ENCODE measurements around the gene HDAC4.

HDAC4 gene

DNA sequence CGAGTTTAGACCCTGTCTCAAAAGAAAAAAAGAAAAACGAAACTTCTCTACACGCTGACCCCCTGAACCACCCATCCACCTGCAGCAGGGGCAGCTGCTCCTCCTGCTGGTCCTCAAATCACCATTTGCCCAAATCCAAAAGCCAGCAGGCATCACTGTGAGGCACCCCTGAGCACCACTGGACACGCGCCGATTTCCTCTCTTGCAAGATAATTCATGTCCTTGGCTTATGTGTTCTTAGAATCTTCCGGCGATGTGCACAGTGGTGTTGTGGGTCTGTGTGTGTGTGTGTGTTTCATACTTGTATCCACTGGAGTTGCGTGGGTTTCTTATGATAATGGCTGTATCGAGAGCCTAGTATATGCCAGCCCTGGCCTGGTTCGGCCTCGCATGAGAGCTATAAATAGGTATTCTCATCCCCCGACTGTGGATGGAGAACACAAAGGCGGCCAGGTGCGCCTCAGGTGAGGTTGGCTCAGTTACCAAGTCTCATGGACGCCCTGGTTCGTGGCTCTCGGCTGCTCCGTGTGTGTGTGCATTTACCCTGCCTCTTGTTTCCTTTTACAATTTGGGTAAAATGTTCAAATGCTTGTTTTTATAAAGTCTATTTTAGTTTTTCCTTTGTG lies 235.5 kb downstream of the HDAC4 start:
- Histone ChIP-seq H3K4me1 (ENCODE audit: control insufficient read depth, insufficient read depth, low read length) (no peaks in the 10 kb centered on the region), H3K27ac (ENCODE audit: insufficient read depth, low read depth, low read length, poor library complexity, severe bottlenecking) (no peak overlapping the region), H3K27me3 (ENCODE audit: control insufficient read depth, insufficient read depth, low read length, poor library complexity, severe bottlenecking) (no peaks in the 10 kb centered on the region), H3K9me3 (ENCODE audit: control insufficient read depth, low read length) (no peaks in the 10 kb centered on the region), H3K4me3 (ENCODE audit: insufficient read depth, low read depth, low read length) (no peak overlapping the region), H3K36me3 (ENCODE audit: control insufficient read depth, insufficient read depth, low read length) (no peaks in the 10 kb centered on the region)
- WGBS, 2 experiments, result 94 to 96% methylated on average over 19 of the region's 19 CpGs

DNA sequence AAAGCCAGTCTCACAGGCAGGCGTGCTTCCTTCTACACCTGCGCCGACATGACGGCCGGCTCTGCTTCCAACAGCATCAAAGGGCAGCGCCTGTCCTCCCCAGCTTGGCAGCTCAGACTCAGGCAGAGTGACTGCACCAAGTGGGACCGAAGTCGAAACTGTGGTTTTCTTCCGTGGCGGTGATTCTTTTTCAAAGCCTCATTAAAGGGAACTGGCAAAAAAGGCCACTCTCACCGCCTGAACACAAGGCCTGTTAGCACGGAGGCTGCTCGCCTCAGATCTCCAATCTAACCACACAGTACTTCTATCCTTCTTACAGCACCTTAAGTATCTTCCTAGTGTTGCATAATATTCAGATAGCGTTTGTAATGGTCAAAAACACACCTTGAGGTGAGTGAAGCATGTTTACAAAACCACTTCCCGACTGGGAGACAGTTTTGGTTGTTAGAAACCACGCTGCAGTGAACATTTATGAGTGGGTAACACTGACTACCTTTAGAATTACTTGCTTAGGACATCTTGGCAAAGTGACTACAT lies 236.4 kb downstream of the HDAC4 start:
- Histone ChIP-seq H3K4me1 (ENCODE audit: control insufficient read depth, insufficient read depth, low read length) (no peaks in the 10 kb centered on the region), H3K36me3 (ENCODE audit: control insufficient read depth, insufficient read depth, low read length) (no peaks in the 10 kb centered on the region), H3K4me3 (ENCODE audit: insufficient read depth, low read depth, low read length) (no peak overlapping the region), H3K9me3 (ENCODE audit: control insufficient read depth, low read length) (no peaks in the 10 kb centered on the region), H3K27me3 (ENCODE audit: control insufficient read depth, insufficient read depth, low read length, poor library complexity, severe bottlenecking) (no peaks in the 10 kb centered on the region), H3K27ac (ENCODE audit: insufficient read depth, low read depth, low read length, poor library complexity, severe bottlenecking) (no peak overlapping the region)
- 95% methylated on average over 16 of the region's 16 CpGs for WGBS, 2 experiments

DNA sequence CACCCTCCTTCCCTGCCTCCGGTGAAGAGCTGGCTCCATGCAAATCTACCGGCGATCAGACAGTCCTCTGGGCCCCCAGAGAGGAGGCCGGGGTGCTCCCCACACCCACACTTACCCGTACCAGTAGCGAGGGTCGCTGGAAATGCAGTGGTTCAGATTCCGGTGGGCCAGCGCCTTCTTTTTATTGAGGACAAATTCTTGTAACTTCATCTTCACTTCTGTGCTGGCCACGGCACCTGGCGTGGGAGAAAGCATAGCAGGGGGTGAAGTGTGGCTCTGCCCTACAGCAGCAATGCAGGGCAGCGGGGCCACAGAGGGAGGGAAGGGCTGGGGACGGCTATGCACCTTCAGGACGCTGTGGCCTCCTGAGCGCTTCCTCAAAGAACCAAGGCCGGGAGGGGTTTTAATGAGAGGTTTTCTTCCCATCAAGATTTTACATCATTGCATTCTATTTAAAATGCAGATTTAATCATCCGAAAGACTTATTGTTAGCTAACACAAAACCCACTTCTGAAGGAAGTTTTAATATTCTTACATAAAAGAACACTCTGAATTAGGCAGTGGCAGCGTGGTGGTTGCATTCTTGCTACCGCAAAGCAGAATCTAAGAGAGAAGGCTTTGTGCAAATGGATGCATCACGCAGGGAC lies 237.0 kb downstream of the HDAC4 start:
- no peak overlapping the region for H3K4me3 ChIP-seq (ENCODE audit: insufficient read depth, low read depth, low read length)
- WGBS, 2 experiments, result 90 to 91% methylated on average over 20 of the region's 20 CpGs
- H3K27ac ChIP-seq (ENCODE audit: insufficient read depth, low read depth, low read length, poor library complexity, severe bottlenecking), result no peak overlapping the region
- no peaks in the 10 kb centered on the region for H3K27me3 ChIP-seq (ENCODE audit: control insufficient read depth, insufficient read depth, low read length, poor library complexity, severe bottlenecking)
- no peaks in the 10 kb centered on the region for H3K4me1 ChIP-seq (ENCODE audit: control insufficient read depth, insufficient read depth, low read length)
- no peaks in the 10 kb centered on the region for H3K9me3 ChIP-seq (ENCODE audit: control insufficient read depth, low read length)
- H3K36me3 ChIP-seq (ENCODE audit: control insufficient read depth, insufficient read depth, low read length), result no peaks in the 10 kb centered on the region

DNA sequence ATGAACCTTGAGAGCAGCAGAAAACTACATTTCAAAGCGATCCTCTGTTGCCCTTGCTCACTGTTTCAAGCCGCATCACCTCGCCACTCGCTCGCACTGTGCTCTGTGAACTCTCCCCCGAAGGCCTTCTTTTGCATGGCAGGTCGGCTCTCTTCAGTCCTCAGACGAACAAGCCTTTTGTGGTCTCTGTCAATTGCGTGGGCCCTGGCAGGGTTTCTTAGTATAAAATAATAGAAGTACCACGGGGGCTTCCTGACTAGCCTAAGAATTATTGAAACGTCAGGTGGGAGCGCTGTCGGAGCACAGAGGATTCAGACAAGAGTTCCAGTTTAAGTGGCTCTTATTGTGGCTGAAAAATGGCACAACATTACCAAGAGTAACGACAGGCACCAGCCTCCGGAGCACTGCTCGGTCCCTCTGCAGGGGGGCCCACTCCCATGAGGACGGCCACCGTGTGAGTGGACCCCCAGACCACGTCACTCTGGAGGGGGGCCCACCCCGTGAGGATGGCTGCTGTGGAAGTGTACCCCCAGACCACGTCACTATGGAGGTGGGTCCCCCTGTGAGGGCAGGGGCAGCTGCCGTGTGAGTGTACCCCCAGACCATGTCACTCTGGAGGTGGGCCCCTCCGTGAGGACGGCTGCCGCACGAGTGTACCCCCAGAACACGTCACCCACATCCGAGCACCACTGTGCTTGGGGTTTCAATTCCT lies 237.7 kb downstream of the HDAC4 start:
- Histone ChIP-seq H3K27ac (ENCODE audit: insufficient read depth, low read depth, low read length, poor library complexity, severe bottlenecking) (no peak overlapping the region), H3K9me3 (ENCODE audit: control insufficient read depth, low read length) (no peaks in the 10 kb centered on the region), H3K4me3 (ENCODE audit: insufficient read depth, low read depth, low read length) (no peak overlapping the region), H3K27me3 (ENCODE audit: control insufficient read depth, insufficient read depth, low read length, poor library complexity, severe bottlenecking) (no peaks in the 10 kb centered on the region), H3K4me1 (ENCODE audit: control insufficient read depth, insufficient read depth, low read length) (no peaks in the 10 kb centered on the region), H3K36me3 (ENCODE audit: control insufficient read depth, insufficient read depth, low read length) (no peaks in the 10 kb centered on the region)
- 94% methylated on average over 28 of the region's 28 CpGs for WGBS, 2 experiments

DNA sequence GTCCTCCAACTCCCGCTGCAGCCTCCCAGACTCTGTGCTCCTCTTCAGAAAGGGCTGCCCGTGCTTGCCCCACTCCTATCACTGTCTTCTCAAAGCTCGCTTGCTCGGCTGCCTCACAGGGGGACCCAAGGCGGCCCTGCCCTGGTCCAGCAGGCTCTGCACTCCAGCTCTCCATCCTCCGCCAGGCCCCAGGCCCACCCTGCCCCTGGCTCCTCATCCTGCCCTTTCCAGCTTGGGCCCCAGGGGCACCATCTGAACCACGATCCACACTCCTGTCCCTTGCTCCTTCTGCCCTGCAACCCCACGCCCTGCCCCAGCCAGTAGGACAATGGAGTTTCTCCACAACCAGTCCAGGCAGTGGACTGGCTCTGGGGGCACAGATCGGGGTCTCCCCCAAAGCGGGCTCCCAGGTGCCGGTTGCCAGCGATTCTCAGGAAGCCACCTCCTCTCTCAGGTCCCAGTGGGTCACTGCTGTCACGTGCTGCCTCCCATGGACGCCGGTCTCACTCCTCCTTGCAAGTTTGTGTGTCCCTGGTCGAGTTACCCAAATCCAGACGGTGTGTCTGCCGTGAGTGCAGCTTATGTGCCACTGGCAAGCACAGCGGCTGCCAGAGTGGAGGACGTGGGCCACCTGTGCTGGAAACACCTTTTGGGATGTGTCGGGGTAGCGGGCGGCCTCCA lies 238.5 kb downstream of the HDAC4 start:
- H3K9me3 ChIP-seq (ENCODE audit: control insufficient read depth, low read length), result no peaks in the 10 kb centered on the region
- H3K4me1 ChIP-seq (ENCODE audit: control insufficient read depth, insufficient read depth, low read length), result no peaks in the 10 kb centered on the region
- WGBS, 2 experiments, result 93 to 95% methylated on average over 23 of the region's 23 CpGs
- no peak overlapping the region for H3K4me3 ChIP-seq (ENCODE audit: insufficient read depth, low read depth, low read length)
- H3K36me3 ChIP-seq (ENCODE audit: control insufficient read depth, insufficient read depth, low read length), result no peaks in the 10 kb centered on the region
- no peak overlapping the region for H3K27ac ChIP-seq (ENCODE audit: insufficient read depth, low read depth, low read length, poor library complexity, severe bottlenecking)
- no peaks in the 10 kb centered on the region for H3K27me3 ChIP-seq (ENCODE audit: control insufficient read depth, insufficient read depth, low read length, poor library complexity, severe bottlenecking)

DNA sequence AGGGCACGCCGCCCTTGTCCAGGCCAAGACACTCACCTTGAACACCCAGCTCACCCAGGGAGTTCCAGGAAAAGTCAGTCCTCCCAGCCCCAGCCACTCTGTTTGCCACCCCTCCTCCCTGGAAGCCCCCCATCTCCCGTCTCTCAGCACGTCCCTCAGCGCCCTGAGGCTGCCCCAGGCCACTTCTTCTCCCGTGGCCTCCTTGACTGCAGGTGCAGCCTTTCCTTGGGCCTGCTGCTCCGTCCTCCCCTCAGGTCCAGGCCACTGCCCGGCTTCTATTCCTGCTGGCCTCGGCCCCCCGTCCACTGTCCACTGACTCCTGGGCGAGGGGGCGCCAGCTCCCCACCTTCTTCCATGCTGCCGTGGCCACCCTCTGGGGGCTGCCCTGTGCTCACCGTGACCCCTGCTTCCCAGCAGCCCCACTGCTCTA lies 239.1 kb downstream of the HDAC4 start:
- Histone ChIP-seq H3K27ac (ENCODE audit: insufficient read depth, low read depth, low read length, poor library complexity, severe bottlenecking) (no peak overlapping the region), H3K36me3 (ENCODE audit: control insufficient read depth, insufficient read depth, low read length) (no peaks in the 10 kb centered on the region), H3K4me3 (ENCODE audit: insufficient read depth, low read depth, low read length) (no peak overlapping the region), H3K4me1 (ENCODE audit: control insufficient read depth, insufficient read depth, low read length) (no peaks in the 10 kb centered on the region), H3K9me3 (ENCODE audit: control insufficient read depth, low read length) (no peaks in the 10 kb centered on the region), H3K27me3 (ENCODE audit: control insufficient read depth, insufficient read depth, low read length, poor library complexity, severe bottlenecking) (no peaks in the 10 kb centered on the region)
- WGBS, 2 experiments, result 88 to 89% methylated on average over 14 of the region's 14 CpGs

DNA sequence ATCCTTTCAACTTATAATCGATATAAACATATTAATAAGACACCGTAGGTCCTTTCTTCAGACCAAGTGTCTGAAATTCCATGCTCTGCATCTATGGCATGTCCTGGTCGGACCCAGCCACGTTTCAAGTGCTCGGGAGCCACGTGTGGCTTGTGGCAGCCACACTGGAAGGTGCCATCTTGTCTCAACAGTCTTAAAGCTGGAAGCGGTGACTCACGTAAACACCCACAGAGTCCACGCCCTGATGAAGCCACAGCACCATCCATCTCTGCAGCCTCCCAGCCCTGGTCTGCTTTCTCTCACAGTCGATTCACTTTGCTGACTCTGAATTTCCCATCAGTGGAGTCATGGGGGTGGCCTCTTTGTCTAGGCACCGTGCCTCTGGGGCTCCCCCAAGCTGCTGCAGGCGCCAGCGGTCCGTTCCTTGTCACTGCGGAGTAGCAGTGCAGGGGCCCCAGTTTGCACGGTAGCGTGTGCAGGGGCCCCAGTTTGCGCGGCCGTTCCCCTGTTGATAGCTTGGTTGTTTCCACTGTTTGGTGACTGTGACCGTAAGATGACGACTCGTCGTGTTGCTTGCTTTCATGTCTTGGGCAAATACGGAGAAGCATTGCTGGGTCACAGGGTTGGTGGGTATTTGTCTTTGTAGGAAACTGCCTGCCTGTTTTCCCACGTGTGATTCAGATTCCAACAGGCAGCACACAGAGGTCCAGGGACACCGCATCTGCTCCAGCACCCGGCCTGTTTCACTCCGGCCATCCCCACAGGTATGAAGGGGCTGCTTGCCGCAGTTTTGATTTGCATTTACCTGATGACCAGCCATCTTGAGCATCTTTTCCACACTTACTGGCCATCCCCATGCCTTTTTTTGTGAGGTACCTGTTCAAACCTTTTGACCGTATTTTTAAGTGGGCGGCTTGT lies 240.3 kb downstream of the HDAC4 start:
- 95 to 97% methylated on average over 32 of the region's 32 CpGs for WGBS, 2 experiments
- Histone ChIP-seq H3K4me1 (ENCODE audit: control insufficient read depth, insufficient read depth, low read length) (no peaks in the 10 kb centered on the region), H3K27ac (ENCODE audit: insufficient read depth, low read depth, low read length, poor library complexity, severe bottlenecking) (no peak overlapping the region)

DNA sequence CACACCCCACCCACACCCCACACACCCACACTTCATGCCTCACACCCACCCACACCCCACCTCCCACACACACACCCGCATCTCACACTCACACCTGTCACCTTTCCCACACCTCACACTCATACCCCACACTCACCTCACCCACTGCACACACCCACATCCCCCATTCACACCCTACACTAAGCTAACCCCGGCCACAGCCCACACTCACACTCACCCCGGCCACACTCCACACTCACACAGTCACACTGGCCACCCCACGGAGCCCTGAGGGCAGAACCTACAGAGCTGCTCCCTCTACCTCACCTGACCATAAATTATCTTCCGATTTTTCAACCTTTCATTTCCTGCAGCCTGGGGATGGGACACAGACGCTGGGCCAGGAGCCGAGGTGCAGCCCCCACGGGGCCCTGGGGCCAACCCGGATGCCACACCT lies 241.3 kb downstream of the HDAC4 start:
- WGBS, 2 experiments, result 96 to 97% methylated on average over 9 of the region's 9 CpGs

More for the DNA sequence above, 240.3 kb downstream of the HDAC4 start:
- no peaks in the 10 kb centered on the region for H3K9me3 ChIP-seq (ENCODE audit: control insufficient read depth, low read length)
- H3K27me3 ChIP-seq (ENCODE audit: control insufficient read depth, insufficient read depth, low read length, poor library complexity, severe bottlenecking), result no peaks in the 10 kb centered on the region
- peaks cover 4% of the 10 kb centered on the region for H3K36me3 ChIP-seq (ENCODE audit: control insufficient read depth, insufficient read depth, low read length)
- no peak overlapping the region for H3K4me3 ChIP-seq (ENCODE audit: insufficient read depth, low read depth, low read length)

DNA sequence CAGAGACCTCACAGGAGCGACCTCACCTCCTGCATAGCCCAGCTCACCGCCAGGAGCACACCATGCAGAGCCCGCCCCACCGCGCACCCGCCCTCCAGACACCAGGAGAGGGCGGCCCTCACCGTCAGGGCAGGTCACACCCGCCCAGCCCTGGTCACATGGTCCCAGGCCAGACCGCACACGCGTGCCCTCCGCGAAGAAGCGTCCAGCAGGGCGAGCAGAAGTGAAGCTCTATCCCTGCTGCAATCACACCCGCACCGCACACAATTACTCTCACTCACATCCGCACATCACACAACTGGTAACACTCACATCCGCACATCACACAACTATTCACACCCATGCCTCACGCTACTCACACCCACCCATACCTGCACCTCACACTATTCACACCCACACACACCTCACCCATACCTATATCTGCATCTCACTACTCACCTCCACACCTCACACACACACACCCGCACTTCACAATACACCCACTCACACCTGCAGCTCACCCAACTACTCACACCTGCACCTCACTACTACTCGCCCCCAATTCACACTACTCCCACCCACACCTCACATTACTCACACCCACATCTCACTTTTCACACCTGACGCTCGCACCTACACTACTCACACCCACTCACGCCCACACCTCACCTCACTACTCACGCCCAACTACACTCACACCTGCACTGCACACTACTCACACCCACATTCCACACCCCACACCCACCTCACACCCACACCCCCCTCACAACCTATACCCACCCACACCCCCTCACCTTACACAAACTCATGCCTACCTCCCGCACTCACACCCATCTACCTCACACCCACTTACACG lies 242.0 kb downstream of the HDAC4 start:
- H3K4me1 ChIP-seq (ENCODE audit: control insufficient read depth, insufficient read depth, low read length), result no peaks in the 10 kb centered on the region
- 90 to 94% methylated on average over 29 of the region's 29 CpGs for WGBS, 2 experiments
- no peaks in the 10 kb centered on the region for H3K9me3 ChIP-seq (ENCODE audit: control insufficient read depth, low read length)
- no peak overlapping the region for H3K4me3 ChIP-seq (ENCODE audit: insufficient read depth, low read depth, low read length)
- H3K27ac ChIP-seq (ENCODE audit: insufficient read depth, low read depth, low read length, poor library complexity, severe bottlenecking), result no peak overlapping the region
- H3K36me3 ChIP-seq (ENCODE audit: control insufficient read depth, insufficient read depth, low read length), result peaks cover 9% of the 10 kb centered on the region
- no peaks in the 10 kb centered on the region for H3K27me3 ChIP-seq (ENCODE audit: control insufficient read depth, insufficient read depth, low read length, poor library complexity, severe bottlenecking)

More for the DNA sequence above, 241.3 kb downstream of the HDAC4 start:
- peaks cover 4% of the 10 kb centered on the region for H3K36me3 ChIP-seq (ENCODE audit: control insufficient read depth, insufficient read depth, low read length)
- no peaks in the 10 kb centered on the region for H3K27me3 ChIP-seq (ENCODE audit: control insufficient read depth, insufficient read depth, low read length, poor library complexity, severe bottlenecking)
- no peaks in the 10 kb centered on the region for H3K9me3 ChIP-seq (ENCODE audit: control insufficient read depth, low read length)
- H3K4me3 ChIP-seq (ENCODE audit: insufficient read depth, low read depth, low read length), result no peak overlapping the region
- no peaks in the 10 kb centered on the region for H3K4me1 ChIP-seq (ENCODE audit: control insufficient read depth, insufficient read depth, low read length)
- no peak overlapping the region for H3K27ac ChIP-seq (ENCODE audit: insufficient read depth, low read depth, low read length, poor library complexity, severe bottlenecking)
